Activated naive CD8-positive, alpha-beta T cell treated with anti-CD3 and anti-CD28 coated beads, Interleukin-2, amount 10 ng/mL, durations not matched to agents 7 days and 5 days (primary cell): ENCODE results near the gene ANXA11. TPM values are rescaled to one million over a fixed set of nuclear protein-coding genes. Genes with fewer than 3 reads are reported as not detected.

Experiments used
- ATAC-seq: fragments of 150-1000 bp; cut with Tn5 transposase; one replicate; pipeline ENCODE4 v1.10.0; 2021; ENCODE audit warnings: low read depth, moderate library complexity
- POLR2A ChIA-PET: fragments of 350-600 bp; sonication (Branson Sonifier 250); formaldehyde crosslinking; loops from one replicate; lab custom pipeline; 2021; ENCODE audit warnings: antibody characterized with exemption; lab: Charles Lee
- DNase-seq: peaks from one replicate; pipeline ENCODE4 v3.0.0; 2021
- H3K27ac Mint-ChIP-seq: one replicate; pipeline ENCODE4 v1.8.0; 2022; ENCODE audit warnings: mild to moderate bottlenecking, mixed read lengths
- H3K27me3 Mint-ChIP-seq: one replicate; pipeline ENCODE4 v1.8.0; 2022; ENCODE audit warnings: mild to moderate bottlenecking, moderate library complexity, mixed read lengths
- H3K36me3 Mint-ChIP-seq: one replicate; pipeline ENCODE4 v1.8.0; 2021; ENCODE audit warnings: mild to moderate bottlenecking, mixed read lengths
- H3K4me1 Mint-ChIP-seq: one replicate; pipeline ENCODE4 v1.8.0; 2021; ENCODE audit warnings: mixed read lengths
- H3K4me3 Mint-ChIP-seq: one replicate; pipeline ENCODE4 v1.8.0; 2022; ENCODE audit warnings: mild to moderate bottlenecking, moderate library complexity, mixed read lengths
- H3K9me3 Mint-ChIP-seq: one replicate; pipeline ENCODE4 v1.8.0; 2021; ENCODE audit warnings: mixed read lengths
- total RNA-seq, 2 experiments: library from RNA; stranded (reverse); gene quantifications; one replicate each; pipeline ENCODE4 v1.2.3, GENCODE V29; 2021

ANXA11 gene
- total RNA-seq, 2 experiments from 2014 or later: 263 to 277 TPM

DNA sequence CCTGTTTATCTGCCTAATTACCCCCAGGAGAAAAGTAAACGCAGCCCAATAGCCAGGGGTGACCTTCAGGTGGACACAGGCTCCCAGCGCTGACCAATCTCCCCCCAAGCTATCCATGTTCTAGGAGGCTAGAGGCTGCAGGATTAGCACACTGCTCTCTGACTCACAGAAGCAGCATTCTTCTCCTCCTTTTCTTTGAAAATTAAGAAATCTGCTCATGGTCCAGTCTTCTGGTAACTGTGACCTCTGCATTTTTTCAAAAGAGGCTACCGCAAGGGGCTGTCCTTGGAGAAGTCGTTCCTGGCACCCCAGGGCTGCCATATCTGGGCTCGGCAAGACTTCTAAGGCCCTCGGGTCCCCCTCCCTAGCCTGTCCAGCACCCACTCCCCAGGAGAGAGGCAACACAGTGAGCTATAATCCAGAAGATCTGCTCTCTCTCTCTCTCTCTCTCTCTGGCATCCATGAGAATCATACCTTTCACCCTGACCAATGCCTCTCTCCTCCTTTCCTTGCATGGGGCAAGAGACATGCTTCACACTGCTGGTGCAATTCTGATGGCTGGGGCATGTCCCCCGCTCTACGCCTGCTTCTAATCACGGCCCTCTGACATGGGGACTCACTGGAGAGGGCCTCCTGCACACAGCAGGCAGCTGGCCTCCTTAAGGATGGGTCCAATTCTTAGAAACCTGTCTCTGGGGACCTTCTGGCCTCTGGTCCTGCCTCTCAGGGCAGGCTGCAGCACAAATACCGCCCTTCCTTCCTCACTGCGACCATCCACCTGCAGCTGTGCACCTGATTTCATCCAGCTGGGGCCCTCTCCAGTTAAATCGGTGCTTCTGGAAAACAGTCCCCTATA, 27.3 kb downstream of the ANXA11 start:
- DNase-seq (no peak), ATAC-seq (no peak)
- Mint-ChIP-seq H3K4me3 (no peak overlapping the region), H3K27ac (peak overlapping the region; percentile 37), H3K9me3 (no peaks in the 10 kb centered on the region), H3K4me1 (peaks cover 24% of the 10 kb centered on the region), H3K27me3 (no peaks in the 10 kb centered on the region), H3K36me3 (peaks cover 5% of the 10 kb centered on the region)
- POLR2A ChIA-PET: no interaction called here

DNA sequence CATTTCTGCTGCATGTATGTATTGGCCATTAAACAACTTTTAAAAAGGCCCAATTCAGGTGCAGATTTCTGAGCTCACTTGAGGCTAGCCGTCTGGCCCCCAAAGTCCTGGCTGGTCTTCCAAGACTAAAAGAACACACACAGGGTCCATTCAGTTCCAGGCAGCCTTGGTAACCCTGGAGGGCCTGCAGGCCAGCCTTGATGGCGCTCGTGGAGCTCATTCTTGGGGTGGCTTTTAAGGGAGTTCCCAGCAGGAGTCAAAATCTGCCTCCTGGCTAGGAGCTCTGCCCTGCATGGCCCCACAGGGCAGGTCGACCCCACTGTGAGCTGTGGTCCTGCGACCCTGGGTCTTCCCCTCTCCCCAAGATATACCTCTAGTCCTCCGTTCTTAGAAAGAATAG, 28.8 kb downstream of the ANXA11 start:
- POLR2A ChIA-PET: interaction anchor here (1.0 kb wide), 1 partner anchor 11 kb away, joined by 3 read pairs; no protein-coding TSS in a partner anchor

DNA sequence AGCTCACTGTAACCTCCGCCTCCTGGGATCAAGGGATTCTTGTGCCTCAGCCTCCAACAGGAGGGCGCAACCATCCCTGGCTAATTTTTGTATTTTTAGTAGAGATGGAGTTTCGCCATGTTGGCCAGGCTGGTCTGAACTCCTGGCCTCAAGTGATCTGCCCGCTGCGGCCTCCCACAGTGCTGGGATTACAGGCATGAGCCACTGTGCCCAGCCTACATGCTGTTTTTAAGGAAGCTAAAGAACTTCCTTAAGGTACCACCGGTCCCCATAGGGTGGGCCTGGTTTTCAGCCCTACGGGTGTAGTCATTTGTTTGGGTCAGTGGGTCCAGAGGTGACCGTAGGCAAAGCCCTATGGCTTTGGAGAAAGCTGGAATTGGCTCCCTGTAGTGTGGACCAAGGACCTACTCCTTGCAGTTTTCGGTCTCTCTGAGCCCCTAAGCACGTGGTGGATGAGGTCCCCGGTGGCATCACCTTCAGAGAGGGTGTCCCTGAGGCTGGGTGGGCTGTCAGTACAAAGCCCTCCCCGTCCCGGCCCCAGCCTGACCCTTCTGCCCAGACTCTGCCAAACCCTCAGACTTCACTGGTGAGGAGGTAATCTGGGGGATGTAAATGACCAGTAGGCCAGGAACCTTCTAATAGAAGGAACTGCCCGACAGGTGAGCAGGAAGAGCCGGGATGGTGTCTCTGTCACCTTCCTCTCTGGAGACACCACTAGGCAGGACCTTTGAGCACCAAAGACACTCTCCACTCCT, 30.5 kb downstream of the ANXA11 start:
- H3K4me1 Mint-ChIP-seq: peaks cover 15% of the 10 kb centered on the region

More for the DNA sequence above, 28.8 kb downstream of the ANXA11 start:
- Mint-ChIP-seq H3K4me3 (no peak overlapping the region), H3K9me3 (no peaks in the 10 kb centered on the region), H3K36me3 (peaks cover 2% of the 10 kb centered on the region), H3K27me3 (no peaks in the 10 kb centered on the region), H3K4me1 (peaks cover 19% of the 10 kb centered on the region), H3K27ac (no peak overlapping the region)
- ATAC-seq (no peak), DNase-seq (no peak)

DNA sequence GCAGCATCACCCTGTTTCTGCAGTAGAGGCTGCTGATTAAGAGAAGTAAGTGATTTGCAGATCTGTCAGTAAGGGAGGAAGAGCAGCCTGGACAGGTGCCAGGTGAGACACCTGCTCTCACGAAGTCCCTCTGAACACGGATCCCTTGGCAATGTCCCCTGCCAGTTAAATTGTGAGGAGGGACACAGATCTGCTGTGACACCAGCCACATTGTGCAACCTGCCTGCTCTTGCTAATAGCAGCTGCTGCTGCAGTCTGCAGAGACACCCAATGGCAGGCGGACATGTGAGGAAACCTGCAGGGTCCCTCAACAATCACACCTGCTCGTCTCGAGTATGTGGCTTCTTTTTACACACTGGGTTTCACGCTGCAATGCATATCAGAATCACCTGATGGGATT, 31.9 kb downstream of the ANXA11 start:
- Mint-ChIP-seq H3K27ac (no peak overlapping the region), H3K4me1 (peaks cover 8% of the 10 kb centered on the region), H3K9me3 (no peaks in the 10 kb centered on the region), H3K4me3 (no peak overlapping the region), H3K27me3 (no peaks in the 10 kb centered on the region), H3K36me3 (peaks cover 2% of the 10 kb centered on the region)
- POLR2A ChIA-PET: no interaction called here
- ATAC-seq: no peak
- DNase-seq: no peak

More for the DNA sequence above, 30.5 kb downstream of the ANXA11 start:
- H3K27ac Mint-ChIP-seq: no peak overlapping the region
- ATAC-seq: no peak
- no peak overlapping the region for H3K4me3 Mint-ChIP-seq
- DNase-seq: no peak
- H3K9me3 Mint-ChIP-seq: no peaks in the 10 kb centered on the region
- POLR2A ChIA-PET: no interaction called here
- no peaks in the 10 kb centered on the region for H3K27me3 Mint-ChIP-seq
- peaks cover under 1% of the 10 kb centered on the region for H3K36me3 Mint-ChIP-seq

DNA sequence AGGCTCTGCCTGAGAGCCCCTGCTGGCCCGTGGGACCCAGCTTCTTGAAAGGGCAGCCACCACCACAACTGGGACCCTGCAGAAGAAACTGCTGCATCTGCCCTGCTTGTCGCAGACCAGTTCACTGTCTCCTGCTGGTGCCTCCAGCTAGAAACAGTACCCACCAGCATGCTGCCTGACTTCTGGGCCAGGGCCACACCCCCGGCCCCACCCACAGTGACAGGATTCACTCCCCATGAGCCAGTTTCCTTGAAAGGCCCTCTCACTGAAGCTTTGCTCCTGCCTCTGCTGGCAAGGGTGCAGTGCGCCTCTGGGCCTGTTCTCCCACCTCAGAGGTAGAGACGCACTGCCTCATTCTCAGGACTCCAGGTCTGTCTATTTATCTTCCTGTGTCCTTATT, 32.4 kb downstream of the ANXA11 start:
- H3K9me3 Mint-ChIP-seq: no peaks in the 10 kb centered on the region
- H3K4me1 Mint-ChIP-seq: peaks cover 5% of the 10 kb centered on the region
- no peak overlapping the region for H3K27ac Mint-ChIP-seq
- H3K27me3 Mint-ChIP-seq: no peaks in the 10 kb centered on the region
- DNase-seq: no peak
- H3K4me3 Mint-ChIP-seq: no peak overlapping the region
- POLR2A ChIA-PET: no interaction called here
- H3K36me3 Mint-ChIP-seq: peaks cover 2% of the 10 kb centered on the region
- no peak for ATAC-seq

DNA sequence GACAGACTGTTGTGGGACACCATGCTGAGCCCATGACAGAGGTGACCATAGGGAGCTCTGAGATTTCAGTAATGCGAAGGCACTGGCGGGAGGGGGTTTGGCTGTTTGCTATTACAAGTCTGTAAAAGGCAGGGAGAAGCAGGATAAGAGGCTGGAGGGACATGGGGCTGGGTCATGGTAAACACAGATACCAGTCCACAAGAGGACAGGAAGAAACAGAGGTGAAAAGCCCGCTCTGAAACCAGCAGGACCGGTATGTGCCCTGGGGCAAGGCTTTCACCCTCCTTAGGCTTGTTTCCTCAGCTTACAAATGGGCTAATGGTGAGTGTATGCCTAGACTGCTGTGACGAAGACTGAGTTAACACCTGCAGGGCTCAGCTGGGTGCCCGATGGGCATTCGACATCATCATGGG, 34.1 kb downstream of the ANXA11 start:
- POLR2A ChIA-PET: no interaction called here
- Mint-ChIP-seq H3K9me3 (no peaks in the 10 kb centered on the region), H3K36me3 (peaks cover 2% of the 10 kb centered on the region), H3K4me1 (no peaks in the 10 kb centered on the region), H3K27me3 (no peaks in the 10 kb centered on the region), H3K27ac (peak overlapping the region; percentile 52), H3K4me3 (no peak overlapping the region)
- DNase-seq (no peak), ATAC-seq (no peak)

DNA sequence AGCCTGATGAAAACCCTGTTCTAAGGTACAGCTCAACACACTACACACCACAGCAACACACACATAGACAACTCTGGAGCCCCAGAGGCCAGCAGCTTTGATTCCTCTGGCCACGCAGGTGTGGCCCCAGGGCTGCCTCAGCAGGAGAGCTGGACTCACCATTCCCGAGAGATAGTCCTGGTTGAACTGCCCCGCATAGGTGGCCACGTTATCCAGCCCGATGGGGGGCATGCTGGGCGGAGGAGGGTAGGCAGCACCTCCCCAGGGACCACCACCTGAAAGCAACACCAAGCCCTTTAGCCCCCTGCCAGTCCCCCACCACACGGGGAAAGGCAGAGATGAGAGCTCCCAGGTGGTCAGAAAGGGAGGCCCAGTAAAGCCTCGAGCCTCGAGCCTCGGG, 34.7 kb downstream of the ANXA11 start:
- peaks cover 8% of the 10 kb centered on the region for H3K36me3 Mint-ChIP-seq
- H3K9me3 Mint-ChIP-seq: no peaks in the 10 kb centered on the region
- no peak overlapping the region for H3K27ac Mint-ChIP-seq
- ATAC-seq (no peak), DNase-seq (no peak)
- no peaks in the 10 kb centered on the region for H3K4me1 Mint-ChIP-seq
- no peaks in the 10 kb centered on the region for H3K27me3 Mint-ChIP-seq
- H3K4me3 Mint-ChIP-seq: no peak overlapping the region
- POLR2A ChIA-PET: no interaction called here

DNA sequence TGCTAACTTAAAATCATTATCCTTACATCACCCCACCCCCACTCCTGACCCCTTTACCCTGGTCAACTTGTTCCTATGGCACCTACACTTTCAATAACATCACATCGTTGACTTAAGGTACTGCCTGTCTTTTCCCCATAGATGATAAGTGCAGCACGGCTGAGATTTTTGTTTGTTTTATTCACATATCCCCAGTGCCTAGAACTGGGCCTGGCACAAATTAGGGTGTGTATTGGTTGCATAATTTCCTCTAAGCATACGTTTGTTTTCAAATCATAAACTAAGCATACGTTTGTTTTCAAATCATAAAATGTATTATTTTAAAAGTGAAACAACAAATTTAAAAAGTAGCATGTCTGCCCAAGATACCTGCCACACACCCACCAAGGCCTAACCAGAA, 35.3 kb downstream of the ANXA11 start:
- POLR2A ChIA-PET: no interaction called here
- Mint-ChIP-seq H3K4me3 (no peak overlapping the region), H3K9me3 (no peaks in the 10 kb centered on the region), H3K4me1 (no peaks in the 10 kb centered on the region), H3K27ac (no peak overlapping the region), H3K27me3 (no peaks in the 10 kb centered on the region), H3K36me3 (peaks cover 10% of the 10 kb centered on the region)
- ATAC-seq: no peak
- DNase-seq: no peak

DNA sequence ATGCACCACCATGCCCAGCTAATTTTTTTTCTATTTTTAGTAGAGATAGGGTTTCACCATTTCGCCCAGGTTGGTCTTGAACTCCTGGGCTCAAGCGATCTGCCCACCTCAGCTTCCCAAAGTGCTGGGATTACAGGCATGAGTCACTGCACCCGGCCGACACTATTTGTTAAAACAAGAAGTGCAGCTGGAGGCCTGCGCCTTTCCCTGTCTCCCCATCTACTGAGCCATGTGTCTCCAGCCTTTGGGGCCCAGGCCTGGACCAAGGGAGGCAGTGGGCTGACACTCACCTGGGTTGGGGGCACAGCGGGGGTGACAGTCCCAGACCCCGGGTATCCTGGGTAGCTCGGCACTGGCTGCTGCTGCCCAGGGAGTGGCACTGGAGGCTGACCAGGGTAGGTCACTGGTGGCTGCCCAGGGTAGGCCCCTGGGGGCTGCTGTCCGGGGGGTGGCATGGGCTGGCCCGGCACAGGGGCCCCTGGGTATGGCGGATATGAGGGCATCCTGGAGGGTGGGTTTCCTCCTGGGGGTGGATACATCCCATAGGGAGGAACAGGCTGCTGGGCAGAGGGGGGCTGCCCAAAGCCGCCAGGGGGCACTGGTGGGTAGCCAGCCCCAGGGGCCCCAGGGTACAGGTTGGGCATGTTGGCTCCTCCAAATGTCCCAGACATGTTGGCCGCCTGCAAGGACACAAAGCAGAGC, 36.5 kb downstream of the ANXA11 start:
- Mint-ChIP-seq H3K27me3 (no peaks in the 10 kb centered on the region), H3K4me3 (no peak overlapping the region), H3K9me3 (no peaks in the 10 kb centered on the region), H3K4me1 (no peaks in the 10 kb centered on the region), H3K27ac (no peak overlapping the region), H3K36me3 (peaks cover 10% of the 10 kb centered on the region)
- POLR2A ChIA-PET: no interaction called here
- peak; percentile 20 for ATAC-seq
- DNase-seq: no peak

DNA sequence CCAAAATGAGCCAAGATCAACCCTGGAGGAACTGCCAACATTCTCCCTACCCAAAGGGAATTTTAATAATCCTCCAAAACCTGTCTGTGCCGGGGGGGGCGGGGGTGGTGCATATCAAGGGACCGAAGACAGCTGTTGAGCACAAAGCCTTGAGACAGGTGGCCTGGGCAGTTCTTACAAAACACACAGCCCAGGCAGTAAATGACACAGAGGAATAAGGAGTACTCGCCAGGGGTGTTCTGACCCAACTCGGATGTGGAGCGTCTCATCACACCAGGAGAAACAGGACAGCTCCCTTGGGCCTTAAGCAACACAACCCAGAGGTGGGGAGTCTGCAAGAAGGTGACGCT, 37.2 kb downstream of the ANXA11 start:
- H3K27ac Mint-ChIP-seq: peak overlapping the region; percentile 20
- no peak for ATAC-seq
- H3K4me1 Mint-ChIP-seq: no peaks in the 10 kb centered on the region
- DNase-seq: no peak
- H3K36me3 Mint-ChIP-seq: peaks cover 10% of the 10 kb centered on the region
- POLR2A ChIA-PET: no interaction called here
- no peaks in the 10 kb centered on the region for H3K9me3 Mint-ChIP-seq
- H3K27me3 Mint-ChIP-seq: no peaks in the 10 kb centered on the region
- no peak overlapping the region for H3K4me3 Mint-ChIP-seq

DNA sequence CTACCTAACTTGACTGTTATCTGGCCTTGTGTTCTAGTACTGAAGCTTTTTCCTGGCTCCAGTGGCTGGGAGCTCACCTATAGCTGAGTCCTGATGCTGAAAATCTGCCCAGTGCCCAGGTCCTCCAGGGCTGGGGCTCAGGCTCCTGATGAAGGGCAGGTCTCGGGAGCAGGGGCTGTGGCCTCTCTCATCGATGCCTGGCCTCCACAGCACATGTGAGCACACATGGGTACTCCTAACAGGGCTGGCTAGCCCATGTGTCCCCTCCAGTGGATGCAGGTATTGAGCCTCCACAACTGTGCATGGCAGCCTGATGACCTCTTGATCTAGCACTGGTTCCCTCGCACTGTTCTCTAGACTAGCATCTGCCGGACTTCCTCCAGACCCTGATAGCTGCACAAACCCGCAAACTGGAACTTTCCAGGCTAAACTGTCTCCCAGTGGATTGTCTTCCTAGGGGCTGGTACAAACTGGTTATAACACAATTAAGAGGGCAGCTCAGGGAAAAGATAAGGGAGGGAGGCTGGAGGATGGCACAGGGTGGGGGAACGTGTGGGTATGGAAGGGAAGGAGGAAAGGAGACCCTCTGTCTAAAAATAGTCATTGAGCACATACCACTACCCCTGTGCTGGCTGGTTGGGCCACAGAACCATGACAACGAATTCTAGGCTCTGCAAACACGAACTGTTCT, 37.7 kb downstream of the ANXA11 start:
- no peaks in the 10 kb centered on the region for H3K4me1 Mint-ChIP-seq
- ATAC-seq (no peak), DNase-seq (no peak)
- no peaks in the 10 kb centered on the region for H3K27me3 Mint-ChIP-seq
- H3K9me3 Mint-ChIP-seq: no peaks in the 10 kb centered on the region
- H3K4me3 Mint-ChIP-seq: no peak overlapping the region
- peak overlapping the region; percentile 20 for H3K27ac Mint-ChIP-seq
- POLR2A ChIA-PET: no interaction called here
- H3K36me3 Mint-ChIP-seq: peaks cover 10% of the 10 kb centered on the region

DNA sequence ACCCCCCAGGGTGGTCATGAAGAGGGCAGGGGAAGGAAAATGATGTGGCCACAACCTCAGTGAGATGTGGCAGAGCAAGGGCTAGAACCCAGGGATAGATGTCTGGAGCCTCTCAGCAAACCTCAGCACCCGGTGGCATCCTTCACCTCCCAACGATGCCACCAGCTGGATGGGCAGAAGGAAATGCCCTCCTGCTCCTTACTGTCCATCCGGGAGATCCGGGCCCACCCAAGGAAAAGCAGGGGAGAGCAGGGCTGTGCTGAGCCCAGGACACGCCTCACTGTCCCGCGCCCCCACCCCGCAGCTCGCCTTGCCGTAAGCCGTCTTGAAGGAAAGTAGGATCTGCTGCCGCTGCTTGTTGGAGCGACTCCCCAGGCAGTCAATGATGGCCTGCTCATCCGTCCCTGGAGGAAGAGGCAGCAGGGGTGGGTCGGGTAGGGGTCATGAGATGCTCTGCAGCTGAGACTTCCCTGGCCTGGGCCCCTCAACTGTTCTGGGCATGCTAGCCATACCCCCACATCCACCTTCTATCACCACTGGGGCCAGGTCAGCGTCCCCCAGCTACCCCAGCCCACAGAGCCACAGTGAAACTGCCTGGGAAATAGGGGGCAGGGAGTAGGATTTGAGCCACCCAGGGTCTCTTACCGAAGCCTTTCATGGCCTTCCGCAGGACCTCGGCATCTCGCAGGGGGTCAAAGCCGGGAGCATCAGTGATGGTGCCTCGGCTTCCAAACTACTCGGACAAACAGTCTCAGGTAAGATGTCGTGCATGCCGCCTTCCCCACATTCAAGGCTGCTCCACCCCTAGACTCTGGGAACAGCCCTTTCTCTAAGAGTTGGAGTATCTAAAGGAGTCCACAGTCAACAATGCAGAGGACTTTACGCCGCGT, 38.5 kb downstream of the ANXA11 start:
- no peak for DNase-seq
- no peaks in the 10 kb centered on the region for H3K27me3 Mint-ChIP-seq
- POLR2A ChIA-PET: no interaction called here
- no peak overlapping the region for H3K4me3 Mint-ChIP-seq
- H3K4me1 Mint-ChIP-seq: no peaks in the 10 kb centered on the region
- no peak overlapping the region for H3K27ac Mint-ChIP-seq
- no peak for ATAC-seq
- peaks cover 10% of the 10 kb centered on the region for H3K36me3 Mint-ChIP-seq
- no peaks in the 10 kb centered on the region for H3K9me3 Mint-ChIP-seq
